Karpas-422 (cell line): ENCODE data around the gene TMCC2. TPM values are rescaled to one million over a fixed set of nuclear protein-coding genes. Genes with fewer than 3 reads are reported as not detected.

Experiments used
- DNase-seq: peaks from one replicate; pipeline ENCODE4 v3.0.0-alpha.2; 2015
- H2AFZ ChIP-seq: fragments of 200-600 bp; sonication (generic); 2 replicates; pipeline ENCODE4 v1.6.1; 2014; ENCODE audit warnings: antibody characterized with exemption, low read length, mixed read lengths
- H3K27ac ChIP-seq: fragments of 200-600 bp; sonication (generic); 2 replicates; pipeline ENCODE4 v1.5.1; 2014; ENCODE audit warnings: mild to moderate bottlenecking, low read length, moderate library complexity
- H3K27me3 ChIP-seq: fragments of 200-600 bp; sonication (generic); 2 replicates; pipeline ENCODE4 v1.6.1; 2014; ENCODE audit warnings: low read length, mixed read lengths
- H3K36me3 ChIP-seq: fragments of 200-600 bp; sonication (generic); 2 replicates; pipeline ENCODE4 v1.6.1; 2014; ENCODE audit warnings: low read length, mixed read lengths; ENCODE audit not compliant: insufficient read depth
- H3K4me1 ChIP-seq: fragments of 200-600 bp; sonication (generic); 2 replicates; pipeline ENCODE4 v1.6.1; 2014; ENCODE audit warnings: mild to moderate bottlenecking, low read length, mixed read lengths
- H3K4me2 ChIP-seq: fragments of 200-600 bp; sonication (generic); 2 replicates; pipeline ENCODE4 v1.6.1; 2014; ENCODE audit warnings: low read length, low read depth, mild to moderate bottlenecking; ENCODE audit not compliant: poor library complexity, severe bottlenecking
- H3K4me3 ChIP-seq: fragments of 200-600 bp; sonication (generic); 2 replicates; pipeline ENCODE4 v1.5.1; 2014; ENCODE audit warnings: mild to moderate bottlenecking, antibody characterized with exemption, low read length, mixed read lengths
- H3K79me2 ChIP-seq: fragments of 200-600 bp; sonication (generic); 2 replicates; pipeline ENCODE4 v1.6.1; 2014; ENCODE audit warnings: mild to moderate bottlenecking, low read length, mixed read lengths
- H3K9ac ChIP-seq: fragments of 200-600 bp; sonication (generic); 2 replicates; pipeline ENCODE4 v1.6.0; 2014; ENCODE audit warnings: low read length
- H3K9me2 ChIP-seq: fragments of 200-600 bp; sonication (generic), shearing (Covaris generic); replicated peaks from 2 replicates; pipeline ENCODE4 v1.6.0; 2014; ENCODE audit warnings: mild to moderate bottlenecking, low read length, moderate library complexity; ENCODE audit not compliant: insufficient read depth
- H3K9me3 ChIP-seq: fragments of 300-700, 200-600 bp; sonication (generic); 2 replicates; pipeline ENCODE4 v1.6.1; 2014; ENCODE audit warnings: low read length, mixed read lengths
- H4K20me1 ChIP-seq: fragments of 200-600 bp; sonication (generic); 2 replicates; pipeline ENCODE4 v1.6.1; 2014; ENCODE audit warnings: mild to moderate bottlenecking, antibody characterized with exemption, low read length, low read depth; ENCODE audit not compliant: insufficient read depth
- total RNA-seq: library from RNA; depleted of rRNA; stranded (reverse); fragments of >200 nt; shearing (Covaris generic); gene quantifications from 2 replicates; pipeline ENCODE4 v1.2.3, GENCODE V29; 2014; ENCODE audit warnings: low replicate concordance

TMCC2 gene
- total RNA-seq, 1 experiment from 2014 or later, result 0.89 TPM

DNA sequence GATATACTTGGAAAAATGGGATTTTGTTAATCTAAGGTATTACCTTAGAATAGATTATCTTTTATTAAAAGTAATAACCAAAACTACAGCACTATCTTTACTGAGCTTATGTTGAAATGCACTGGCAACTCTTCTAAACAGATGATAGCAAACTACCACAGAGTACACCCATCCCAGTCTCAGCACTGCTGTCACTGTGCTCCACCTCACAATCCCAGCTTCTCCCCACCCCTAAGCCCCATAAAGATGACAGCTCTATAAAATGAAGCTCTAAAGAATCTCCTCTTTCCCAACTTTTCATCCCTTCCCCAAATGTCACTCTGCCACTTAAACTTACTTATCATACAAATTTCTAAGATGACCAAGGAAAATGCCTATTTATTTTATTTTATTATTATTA, 22.7 kb upstream of the TMCC2 start:
- H3K9me2 ChIP-seq, result no peaks in the 10 kb centered on the region
- no peak overlapping the region for H3K9ac ChIP-seq
- no peak overlapping the region for H2AFZ ChIP-seq
- H3K4me2 ChIP-seq, result no peak overlapping the region
- H3K36me3 ChIP-seq, result no peaks in the 10 kb centered on the region
- no peak overlapping the region for H3K27ac ChIP-seq
- no peaks in the 10 kb centered on the region; the same call in 1 of the 2 replicates for H3K4me1 ChIP-seq
- DNase-seq, result no peak
- H3K9me3 ChIP-seq, result no peaks in the 10 kb centered on the region
- H4K20me1 ChIP-seq, result 0 out of 2 replicates have a peak, but pooled peaks cover 5% of the 10 kb centered on the region
- no peak overlapping the region for H3K4me3 ChIP-seq
- H3K79me2 ChIP-seq, result no peaks in the 10 kb centered on the region
- H3K27me3 ChIP-seq, result no peaks in the 10 kb centered on the region

DNA sequence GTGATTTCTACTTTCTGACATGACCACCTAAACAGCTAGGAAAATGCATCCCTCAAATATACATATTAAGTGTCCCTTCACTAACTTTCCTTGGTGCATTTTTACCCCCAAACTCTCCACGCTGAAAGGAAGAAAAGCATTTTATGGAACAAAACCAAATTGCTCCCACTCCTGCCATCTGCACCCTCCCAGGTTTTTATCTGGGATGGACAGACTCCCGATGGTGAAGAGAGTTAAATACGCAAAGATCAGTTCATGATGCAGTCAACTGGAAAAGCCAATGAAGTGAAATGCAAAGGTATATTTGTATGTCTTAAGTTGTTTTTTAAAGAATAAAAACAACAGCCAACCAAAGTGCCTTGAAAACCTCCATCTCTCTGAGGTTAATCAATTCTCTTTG, 18.9 kb upstream of the TMCC2 start:
- Histone ChIP-seq H3K9ac (no peak overlapping the region), H3K9me3 (no peaks in the 10 kb centered on the region), H3K27me3 (no peaks in the 10 kb centered on the region), H3K36me3 (no peaks in the 10 kb centered on the region), H3K4me3 (no peak overlapping the region), H3K9me2 (no peaks in the 10 kb centered on the region), H4K20me1 (0 out of 2 replicates have a peak, but pooled peaks cover 5% of the 10 kb centered on the region), H2AFZ (no peak overlapping the region), H3K4me2 (no peak overlapping the region), H3K4me1 (peaks cover 21% of the 10 kb centered on the region), H3K27ac (no peak overlapping the region), H3K79me2 (no peaks in the 10 kb centered on the region)
- no peak for DNase-seq

DNA sequence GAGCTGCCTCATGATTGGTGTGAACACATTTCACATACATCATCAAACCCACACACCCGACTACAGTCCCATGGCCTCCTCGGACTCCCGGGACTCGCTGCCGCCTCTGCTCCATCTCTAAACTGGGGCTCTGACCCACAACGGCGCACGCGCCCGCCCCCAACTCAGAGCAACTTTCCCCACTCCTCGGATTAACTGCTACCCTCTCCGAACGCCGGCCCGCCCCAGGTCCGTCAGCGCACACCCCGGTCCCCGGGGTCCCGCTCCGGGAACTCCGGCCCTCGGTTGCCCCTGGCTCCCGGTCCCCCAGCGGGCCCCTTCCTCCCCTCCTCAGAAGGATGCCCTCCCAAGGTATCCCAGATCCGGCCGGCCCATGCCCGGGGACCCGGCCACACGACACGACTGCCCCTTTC, 17.0 kb upstream of the TMCC2 start:
- Histone ChIP-seq H3K4me3 (peak overlapping the region; percentile 89), H3K79me2 (no peaks in the 10 kb centered on the region)

DNA sequence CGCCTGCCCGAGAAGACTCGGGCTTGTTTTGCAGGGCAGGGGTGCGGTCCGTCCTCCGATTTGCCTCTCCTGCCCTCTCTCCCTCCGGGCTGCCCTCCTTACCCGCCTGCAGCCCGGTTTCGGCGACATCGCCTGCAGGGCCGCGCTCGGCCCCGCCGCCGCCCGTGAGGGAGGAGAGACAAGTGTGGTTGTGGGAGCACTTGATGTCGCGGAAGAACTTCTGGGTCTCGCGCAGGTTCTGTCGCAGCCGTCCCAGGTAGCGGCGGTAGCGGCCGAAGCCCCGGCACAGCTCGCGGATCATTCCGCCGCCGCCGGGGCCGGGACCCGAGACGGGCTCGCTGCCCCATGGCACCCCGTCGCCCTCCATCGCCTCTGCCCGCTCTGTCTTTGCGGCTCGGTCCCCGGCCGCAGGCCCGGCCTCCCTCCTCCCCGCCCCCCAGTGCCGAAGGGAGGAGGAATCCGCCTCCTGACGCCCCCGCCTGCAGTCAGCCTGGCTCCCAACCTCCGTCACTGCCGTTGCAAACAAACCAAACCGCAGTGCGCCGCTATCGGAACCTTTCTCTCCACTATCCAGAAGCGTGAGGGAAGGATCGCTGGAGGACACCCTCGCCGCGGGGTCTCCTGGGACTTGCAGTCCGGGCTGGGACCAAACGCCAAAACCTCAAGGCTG, 16.4 kb upstream of the TMCC2 start, which contains the start of gene DSTYK:
Gene DSTYK, minus strand, starts transcription at position 534 of the 670 bp plus-strand sequence. Its CDS starts 167 bp downstream, at position 367.
- H4K20me1 ChIP-seq, result 0 out of 2 replicates have a peak, but pooled peaks cover 5% of the 10 kb centered on the region
- H3K79me2 ChIP-seq, result no peaks in the 10 kb centered on the region

More for the DNA sequence above, 17.0 kb upstream of the TMCC2 start:
- no peaks in the 10 kb centered on the region for H3K9me2 ChIP-seq
- peaks cover 21% of the 10 kb centered on the region for H3K4me1 ChIP-seq
- H4K20me1 ChIP-seq, result 0 out of 2 replicates have a peak, but pooled peaks cover 5% of the 10 kb centered on the region
- H2AFZ ChIP-seq, result peak overlapping the region; percentile 98
- DNase-seq, result no peak
- no peaks in the 10 kb centered on the region for H3K36me3 ChIP-seq
- no peaks in the 10 kb centered on the region for H3K9me3 ChIP-seq
- H3K4me2 ChIP-seq, result peak overlapping the region; percentile 89
- H3K27ac ChIP-seq, result no peak overlapping the region
- peak overlapping the region; percentile 79 for H3K9ac ChIP-seq
- H3K27me3 ChIP-seq, result no peaks in the 10 kb centered on the region

DNA sequence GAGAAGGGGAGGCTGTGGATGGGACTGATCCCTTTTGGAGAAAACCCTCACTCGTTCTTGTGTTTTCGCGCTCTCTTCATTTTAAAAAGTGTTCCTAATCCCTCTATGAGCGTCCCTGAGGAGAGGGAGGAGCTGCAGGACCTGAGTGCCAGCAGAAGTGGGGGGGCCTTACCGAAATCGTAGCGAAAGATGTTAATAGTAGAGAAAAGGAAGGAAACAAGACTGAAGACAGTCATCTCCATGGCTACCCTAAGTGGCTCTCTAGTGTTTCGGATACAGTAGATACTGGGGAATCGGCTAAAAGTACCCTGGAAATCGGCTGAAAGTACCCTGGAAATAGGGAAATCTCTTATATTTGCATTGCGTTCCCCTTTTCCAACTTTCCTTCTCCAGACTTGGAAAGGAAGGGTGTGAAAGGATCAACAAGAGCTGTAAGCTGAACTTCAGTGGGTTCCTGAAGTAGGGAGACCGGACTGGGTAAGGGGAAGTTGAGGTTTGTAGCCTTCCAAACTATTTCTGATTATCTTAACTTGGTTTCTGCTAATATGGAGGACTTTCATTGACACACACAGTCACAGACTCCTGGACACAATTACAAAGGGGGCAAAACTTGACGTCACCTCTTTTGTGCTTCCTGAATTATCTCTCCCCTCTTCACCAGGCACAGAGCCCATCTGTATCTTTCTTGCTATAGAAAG, 15.8 kb upstream of the TMCC2 start:
- H3K9me3 ChIP-seq, result no peaks in the 10 kb centered on the region
- peak overlapping the region; percentile 98 for H2AFZ ChIP-seq
- peaks cover 21% of the 10 kb centered on the region for H3K4me1 ChIP-seq
- peak overlapping the region; percentile 89 for H3K4me3 ChIP-seq
- H3K4me2 ChIP-seq, result peak overlapping the region; percentile 89
- peak overlapping the region; percentile 79 for H3K9ac ChIP-seq
- H3K79me2 ChIP-seq, result no peaks in the 10 kb centered on the region
- no peaks in the 10 kb centered on the region for H3K27me3 ChIP-seq
- no peaks in the 10 kb centered on the region for H3K9me2 ChIP-seq
- H4K20me1 ChIP-seq, result 0 out of 2 replicates have a peak, but pooled peaks cover 5% of the 10 kb centered on the region
- no peaks in the 10 kb centered on the region for H3K36me3 ChIP-seq
- no peak for DNase-seq
- no peak overlapping the region for H3K27ac ChIP-seq

More for the DNA sequence above, 16.4 kb upstream of the TMCC2 start, which contains the start of gene DSTYK:
- Histone ChIP-seq H3K4me1 (peaks cover 21% of the 10 kb centered on the region), H3K36me3 (no peaks in the 10 kb centered on the region), H3K27ac (no peak within 1 kb of the TSS), H3K9ac (peak within 1 kb of the TSS; percentile 79), H3K9me3 (no peaks in the 10 kb centered on the region), H3K4me3 (peak within 1 kb of the TSS; percentile 89), H3K27me3 (no peaks in the 10 kb centered on the region), H2AFZ (peak within 1 kb of the TSS; percentile 98), H3K9me2 (no peaks in the 10 kb centered on the region), H3K4me2 (peak within 1 kb of the TSS; percentile 89)
- DNase-seq, result peak; percentile 88

DNA sequence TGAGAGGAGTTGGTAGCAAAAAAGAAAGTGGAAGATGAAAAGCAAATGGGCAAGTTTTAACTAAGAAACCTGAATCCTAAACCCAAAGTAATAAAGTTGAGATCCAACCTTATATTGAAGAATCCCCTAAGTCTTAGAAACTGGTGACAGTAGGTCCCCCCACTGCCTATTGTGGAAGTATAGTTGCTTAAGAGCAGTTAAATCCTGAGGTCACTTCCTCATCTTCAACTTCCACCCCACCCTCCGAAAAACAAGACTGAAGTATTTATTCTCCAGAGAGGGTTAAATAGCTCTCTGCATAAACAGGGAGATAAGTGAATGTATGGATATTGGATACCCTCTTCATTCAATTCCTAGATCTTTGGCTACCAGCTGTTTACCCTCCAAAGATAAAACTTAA, 13.0 kb upstream of the TMCC2 start:
- Histone ChIP-seq H3K79me2 (no peaks in the 10 kb centered on the region), H3K27ac (no peak overlapping the region), H4K20me1 (no peaks in the 10 kb centered on the region), H3K36me3 (no peaks in the 10 kb centered on the region), H3K9ac (no peak overlapping the region), H3K9me2 (no peaks in the 10 kb centered on the region), H2AFZ (no peak overlapping the region), H3K4me1 (peaks cover 21% of the 10 kb centered on the region), H3K4me2 (no peak overlapping the region), H3K9me3 (no peaks in the 10 kb centered on the region), H3K4me3 (no peak overlapping the region), H3K27me3 (no peaks in the 10 kb centered on the region)
- DNase-seq, result no peak

DNA sequence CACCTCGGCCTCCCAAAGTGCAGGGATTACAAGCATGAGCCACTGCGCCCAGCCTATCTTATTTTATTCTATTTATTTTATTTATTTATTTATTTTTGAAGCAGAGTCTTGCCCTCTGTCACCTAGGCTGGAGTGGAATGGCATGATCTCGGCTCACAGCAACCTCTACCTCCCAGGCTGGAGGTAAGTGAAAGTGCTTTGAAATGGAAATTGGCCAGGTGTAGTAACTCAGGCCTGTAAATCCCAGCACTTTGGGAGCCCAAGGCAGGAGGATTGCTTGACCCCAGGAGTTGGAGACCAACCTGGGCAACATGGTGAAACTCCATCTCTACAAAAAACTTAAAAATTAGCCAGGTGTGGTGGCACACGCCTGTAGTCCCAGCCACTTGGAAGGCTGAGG, 11.2 kb upstream of the TMCC2 start:
- H3K9me2 ChIP-seq, result no peaks in the 10 kb centered on the region
- H3K79me2 ChIP-seq, result no peaks in the 10 kb centered on the region
- no peak overlapping the region for H3K9ac ChIP-seq
- no peaks in the 10 kb centered on the region for H3K9me3 ChIP-seq
- H3K27me3 ChIP-seq, result no peaks in the 10 kb centered on the region
- H3K4me1 ChIP-seq, result peaks cover 7% of the 10 kb centered on the region
- no peaks in the 10 kb centered on the region for H3K36me3 ChIP-seq
- no peak overlapping the region for H3K27ac ChIP-seq
- H4K20me1 ChIP-seq, result no peaks in the 10 kb centered on the region
- no peak overlapping the region for H2AFZ ChIP-seq
- no peak for DNase-seq
- H3K4me3 ChIP-seq, result no peak overlapping the region
- H3K4me2 ChIP-seq, result no peak overlapping the region

DNA sequence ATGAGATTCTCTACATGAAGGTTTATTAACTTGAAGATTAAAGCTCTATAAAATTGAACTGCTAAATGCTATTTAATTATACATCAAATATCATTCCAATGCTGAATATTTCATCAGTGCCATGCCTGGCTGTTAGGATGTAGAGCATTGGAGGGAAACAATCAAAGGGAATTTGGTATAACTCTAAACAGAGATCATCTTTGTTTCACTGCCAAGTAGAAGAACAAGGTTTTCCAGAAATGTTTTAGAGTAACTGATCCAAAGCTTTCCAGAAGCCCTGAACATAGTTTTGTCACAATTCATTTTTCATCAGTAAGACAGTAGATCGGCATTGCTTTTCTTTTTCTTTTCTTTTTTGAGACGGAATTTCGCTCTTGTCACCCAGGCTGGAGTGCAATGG, 10.3 kb upstream of the TMCC2 start:
- no peak for DNase-seq
- Histone ChIP-seq H3K36me3 (no peaks in the 10 kb centered on the region), H3K9me3 (no peaks in the 10 kb centered on the region), H3K4me2 (no peak overlapping the region), H3K9ac (no peak overlapping the region), H3K4me1 (no peaks in the 10 kb centered on the region), H3K27ac (no peak overlapping the region), H2AFZ (no peak overlapping the region), H3K27me3 (no peaks in the 10 kb centered on the region), H4K20me1 (no peaks in the 10 kb centered on the region), H3K9me2 (no peaks in the 10 kb centered on the region), H3K4me3 (no peak overlapping the region), H3K79me2 (no peaks in the 10 kb centered on the region)
